Measurements from ENCODE around the gene EIF4G1.

The EIF4G1 gene

GRCh38 chr3:184349563-184350470, 35.4 kb downstream of the EIF4G1 start:
- DNase-seq (ENCODE audit: low spot score) = no peak

- no peak for DNase-seq (ENCODE audit: low spot score)
Measured at GRCh38 chr3:184350618-184351017, 36.2 kb downstream of the EIF4G1 start.

- no peak for DNase-seq (ENCODE audit: low spot score)
Measured at GRCh38 chr3:184351511-184352148, 37.2 kb downstream of the EIF4G1 start.

GRCh38 chr3:184352149-184352785, 37.9 kb downstream of the EIF4G1 start:
- no peak for DNase-seq (ENCODE audit: low spot score)

- DNase-seq (ENCODE audit: low spot score) = no peak
Measured at GRCh38 chr3:184352897-184353545, 38.6 kb downstream of the EIF4G1 start.

DNA sequence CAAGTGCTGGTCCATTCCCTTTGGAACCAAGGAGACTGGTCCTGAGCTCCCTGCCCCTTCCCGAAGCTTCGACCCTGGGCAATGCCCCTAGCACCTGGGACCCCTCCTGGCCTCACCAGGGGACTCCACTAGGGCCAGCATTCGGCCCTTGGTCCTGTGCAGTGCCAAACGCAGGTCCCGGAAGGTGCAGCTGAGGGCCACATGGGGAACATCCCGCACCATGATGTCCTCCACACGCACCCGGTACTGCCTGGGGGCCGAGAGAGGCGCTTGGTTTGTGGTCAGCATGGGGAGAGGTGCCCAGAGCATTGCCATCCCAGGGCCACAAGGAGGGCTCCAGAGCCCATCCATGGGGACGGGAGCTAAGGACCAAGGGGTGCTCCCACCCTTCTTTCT, 39.1 kb downstream of the EIF4G1 start:
- DNase-seq (ENCODE audit: low spot score) = no peak

DNA sequence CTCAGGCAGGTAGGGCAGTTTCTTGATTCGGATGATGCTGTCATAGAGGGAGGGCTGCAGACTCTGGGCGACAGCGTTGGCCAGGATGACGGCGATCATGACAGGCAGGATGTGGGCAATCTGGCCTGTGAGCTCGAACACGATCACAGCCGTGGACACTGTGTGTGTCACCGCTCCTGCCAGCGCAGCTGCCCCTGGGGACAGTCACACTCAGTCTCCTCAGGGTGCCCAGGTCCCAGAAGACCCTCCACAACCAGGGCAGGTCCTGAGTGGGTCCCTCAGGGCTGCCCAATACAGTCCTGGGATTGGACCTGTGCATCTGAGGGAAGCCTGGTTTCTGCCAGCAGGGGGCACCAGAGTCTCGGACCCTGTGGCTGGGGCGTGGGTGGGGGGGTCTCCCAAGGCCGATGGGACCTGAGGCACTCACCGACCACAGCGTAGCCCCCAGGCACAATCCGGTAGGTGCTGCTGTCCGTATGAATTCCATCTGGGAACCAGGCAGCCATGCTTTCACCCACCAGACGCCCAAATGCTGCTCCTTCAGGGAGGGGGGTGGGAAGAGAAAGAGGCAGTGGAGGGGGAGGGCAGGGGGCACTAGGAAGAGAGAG, 39.8 kb downstream of the EIF4G1 start:
- no peak for DNase-seq (ENCODE audit: low spot score)

- no peak for DNase-seq (ENCODE audit: low spot score)
Measured at GRCh38 chr3:184354754-184355153, 40.3 kb downstream of the EIF4G1 start.

DNA sequence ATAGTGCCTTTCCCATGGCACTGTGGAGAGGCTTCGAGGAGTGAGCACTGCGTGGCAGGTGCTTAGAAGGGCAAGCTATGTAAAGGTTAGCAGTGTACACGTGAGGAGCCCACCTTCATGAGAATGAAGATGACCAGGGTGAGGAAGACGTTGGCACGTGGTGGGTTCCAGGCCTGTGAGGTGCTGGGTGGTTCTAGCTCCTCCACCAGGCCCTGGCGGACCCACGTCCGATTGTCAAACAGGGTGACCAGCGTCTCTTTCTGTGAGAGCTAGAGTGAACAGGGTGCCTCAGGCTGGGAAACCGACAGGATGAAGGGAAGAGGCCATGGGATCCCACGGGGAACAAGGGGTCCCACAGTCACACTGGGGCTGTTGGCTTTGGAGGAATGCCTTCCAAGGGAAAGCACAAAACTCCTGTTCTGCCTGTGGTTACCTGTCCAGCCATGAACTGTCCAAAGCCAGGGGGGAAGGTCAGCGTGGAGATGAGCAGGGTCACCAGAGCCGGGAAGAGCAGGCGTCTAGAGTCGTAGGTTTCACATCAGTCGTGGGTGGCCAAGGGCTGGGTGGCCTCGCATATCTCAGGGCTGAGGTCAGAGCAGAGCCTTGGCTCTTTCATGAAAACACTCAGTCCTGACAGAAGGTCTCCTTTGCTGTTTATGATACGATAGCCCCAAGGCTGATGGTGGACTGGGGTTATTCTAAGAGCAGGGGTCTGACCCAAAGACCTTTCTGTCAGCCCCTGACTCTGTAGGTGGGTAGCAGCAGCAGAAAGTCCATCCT, 41.0 kb downstream of the EIF4G1 start:
- no peak for DNase-seq (ENCODE audit: low spot score)

DNA sequence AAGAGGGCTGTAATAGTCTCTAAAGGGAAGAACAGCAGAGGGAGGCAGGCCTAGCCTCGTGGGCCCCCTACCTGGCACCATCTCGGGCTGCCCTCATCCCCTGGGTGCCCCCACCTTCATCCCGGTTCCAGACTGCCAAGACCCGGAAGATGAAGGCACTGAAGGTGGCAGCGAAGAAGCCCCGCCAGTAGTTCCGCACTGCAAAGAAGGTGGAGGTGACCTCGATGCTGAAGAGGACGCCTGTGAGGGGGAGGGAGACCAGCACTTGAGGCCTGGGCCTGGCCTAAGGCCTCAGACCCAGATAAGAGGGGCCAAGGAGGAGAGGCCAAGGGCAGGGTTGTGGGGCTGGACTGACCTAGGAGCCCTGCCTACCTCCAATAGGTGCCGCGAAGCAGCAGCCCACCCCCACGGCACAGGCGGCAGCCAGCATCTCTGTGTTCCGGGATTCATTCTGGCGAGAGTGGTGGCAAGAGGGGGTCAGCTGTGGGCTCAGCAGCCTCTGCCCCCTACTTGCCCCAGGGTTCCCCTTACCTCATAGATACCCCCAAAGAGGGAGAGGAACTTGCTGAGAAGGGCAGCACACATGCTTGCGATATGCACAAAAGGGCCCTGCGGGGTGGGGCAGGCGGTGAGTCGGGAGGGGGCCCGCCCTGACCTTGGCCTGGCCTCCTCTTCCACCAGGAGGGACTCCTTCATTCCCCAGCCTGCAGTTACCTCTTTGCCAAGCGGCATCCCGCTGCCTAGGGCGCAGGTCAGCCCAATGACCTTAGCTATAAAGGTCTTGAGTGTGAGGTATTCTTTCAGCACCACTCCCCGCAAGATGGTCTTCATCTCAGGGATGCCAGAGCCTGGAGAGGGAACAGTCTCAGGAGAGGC, 43.1 kb downstream of the EIF4G1 start:
- no peak for DNase-seq (ENCODE audit: low spot score)

DNA sequence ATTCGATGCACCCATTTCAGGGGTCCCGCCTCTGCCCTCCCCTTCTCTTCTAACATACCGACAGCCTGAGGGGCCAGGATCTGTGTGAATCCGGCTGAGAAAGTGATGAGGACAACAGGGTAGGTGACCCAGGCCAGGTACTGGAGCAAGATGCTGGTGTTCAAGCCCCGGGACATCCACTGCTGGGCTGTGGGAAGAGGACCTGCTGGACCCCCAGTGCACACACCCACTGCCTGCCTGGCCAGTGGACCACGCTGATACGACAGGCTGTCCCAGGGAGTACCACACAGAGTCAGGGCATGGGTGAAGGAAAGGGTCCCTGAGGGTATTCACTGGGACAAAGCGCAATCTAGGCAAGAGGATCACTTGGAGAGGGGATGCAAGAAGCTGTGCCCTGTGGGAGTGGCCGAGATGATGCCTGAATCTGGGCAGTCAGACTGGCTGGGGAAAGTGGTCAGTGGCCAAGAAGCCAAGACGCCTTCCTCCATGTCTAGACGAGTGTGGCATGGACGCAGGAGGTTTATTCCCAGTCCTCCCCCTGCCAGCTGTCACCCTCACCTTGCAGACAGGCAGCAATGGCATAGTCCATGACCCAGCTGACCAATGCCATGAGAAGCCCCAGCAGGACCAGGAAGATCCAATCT, 43.8 kb downstream of the EIF4G1 start:
- DNase-seq (ENCODE audit: low spot score) = no peak

DNA sequence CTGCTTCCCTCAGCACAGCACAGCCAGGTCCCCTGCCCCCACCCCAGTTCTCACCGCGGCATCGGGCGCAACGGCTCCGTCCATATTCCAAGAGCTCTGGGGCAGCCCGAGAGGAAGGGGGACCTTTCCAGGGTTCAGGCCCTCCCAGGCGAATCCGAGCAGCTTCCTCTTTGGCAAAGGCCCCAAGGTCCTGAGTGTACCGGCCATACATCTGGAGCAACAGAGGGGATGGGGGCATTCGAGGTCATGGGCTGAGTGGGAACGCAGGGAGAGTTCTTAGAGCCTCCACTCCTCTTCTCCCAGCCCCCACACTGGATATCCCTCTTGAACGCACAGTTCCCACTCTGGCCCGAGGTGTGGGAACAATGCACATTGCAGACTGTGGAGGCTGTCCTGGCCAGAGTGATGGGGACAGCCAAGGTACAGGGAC, 44.5 kb downstream of the EIF4G1 start:
- no peak for DNase-seq (ENCODE audit: low spot score)

DNA sequence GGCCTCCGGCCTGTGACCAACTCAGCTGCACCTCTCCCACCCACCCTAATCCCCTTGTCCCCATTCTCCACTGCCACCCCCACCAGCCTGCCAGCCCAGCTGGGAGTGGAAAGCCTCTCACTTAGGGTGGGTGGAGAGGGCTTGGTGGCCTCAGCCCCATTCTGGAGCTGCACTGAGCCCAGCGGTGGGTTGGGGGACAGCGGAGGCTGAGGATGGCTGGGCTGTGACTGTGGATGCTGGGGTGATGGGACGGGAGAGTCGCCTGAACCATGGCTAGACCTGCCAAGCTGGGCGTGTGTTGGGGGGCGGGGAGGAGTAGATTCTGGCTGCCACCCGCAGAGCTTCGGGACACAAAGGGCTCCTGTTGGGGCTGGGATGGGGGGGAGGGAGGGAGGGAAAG, 45.2 kb downstream of the EIF4G1 start:
- DNase-seq (ENCODE audit: low spot score) = no peak

DNA sequence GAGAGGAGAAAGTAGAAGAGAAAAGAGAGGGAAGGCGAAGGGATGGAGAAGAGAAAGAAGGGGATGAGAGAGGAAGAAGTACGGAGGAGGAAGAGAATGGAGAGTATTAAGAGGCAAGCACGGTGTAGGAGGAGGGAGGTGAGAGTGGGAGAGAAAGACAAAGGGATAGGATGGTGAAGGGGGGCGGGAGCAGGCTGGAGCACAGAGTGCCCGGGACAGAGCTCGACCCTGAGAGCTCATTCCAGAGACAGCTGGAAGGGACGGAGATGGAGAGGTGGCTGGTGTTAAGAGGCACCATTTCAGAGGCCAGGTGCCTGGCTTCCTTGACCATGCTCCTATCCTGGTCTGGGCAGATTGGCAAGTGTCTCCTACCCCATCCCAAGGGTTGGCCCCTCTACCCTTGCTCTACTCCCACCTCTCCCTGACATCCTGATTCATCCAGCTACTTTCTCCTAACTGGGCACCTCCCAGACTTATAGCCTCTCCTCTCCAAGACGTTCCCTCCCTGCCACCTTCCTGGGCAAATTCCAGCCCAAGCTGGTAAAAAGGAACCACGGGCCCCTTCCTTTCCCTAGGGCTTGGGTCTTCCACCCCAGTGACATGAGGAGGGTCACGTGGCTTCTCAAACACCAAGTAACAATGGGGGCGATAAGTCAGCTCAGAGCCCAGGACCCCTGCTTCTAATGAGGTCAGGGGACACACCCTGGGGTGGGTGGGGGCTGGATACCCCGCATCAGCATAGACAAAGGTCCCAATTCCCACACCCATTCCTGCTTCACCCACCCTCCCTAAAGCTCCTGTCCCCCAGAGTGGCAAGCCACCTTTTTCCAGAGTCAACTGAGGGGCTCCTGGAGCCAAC, 45.9 kb downstream of the EIF4G1 start:
- DNase-seq (ENCODE audit: low spot score) = no peak

DNA sequence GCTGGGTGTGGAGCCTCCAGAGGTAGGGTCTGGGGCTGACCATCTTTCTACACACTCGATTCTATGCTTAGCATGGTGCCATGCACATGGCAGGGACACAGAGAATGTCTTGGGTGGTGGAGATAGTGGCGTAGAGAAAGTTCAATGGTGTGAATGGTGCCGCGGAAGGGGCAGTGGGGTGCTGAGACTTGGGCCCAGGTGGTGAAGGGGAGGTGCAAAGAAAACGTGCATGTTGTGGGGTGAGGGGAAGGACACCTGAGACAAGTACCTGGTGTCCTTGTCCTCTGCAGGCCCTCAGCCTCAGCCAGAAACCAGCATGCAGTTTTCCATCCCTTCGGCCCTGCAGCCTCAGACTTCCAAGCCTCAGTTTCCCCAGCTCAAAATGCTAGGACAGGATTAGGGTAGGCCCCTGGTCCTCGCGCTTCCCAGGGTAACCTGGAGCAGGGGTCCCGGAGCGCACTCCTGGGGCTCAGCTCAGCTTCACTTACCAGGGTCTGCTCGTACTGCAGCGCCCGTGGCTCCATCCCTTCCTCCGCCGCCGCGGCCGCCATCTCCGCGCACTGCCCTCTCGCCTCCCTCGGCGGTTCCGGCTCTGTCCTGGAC, 46.6 kb downstream of the EIF4G1 start:
- DNase-seq (ENCODE audit: low spot score) = no peak

DNA sequence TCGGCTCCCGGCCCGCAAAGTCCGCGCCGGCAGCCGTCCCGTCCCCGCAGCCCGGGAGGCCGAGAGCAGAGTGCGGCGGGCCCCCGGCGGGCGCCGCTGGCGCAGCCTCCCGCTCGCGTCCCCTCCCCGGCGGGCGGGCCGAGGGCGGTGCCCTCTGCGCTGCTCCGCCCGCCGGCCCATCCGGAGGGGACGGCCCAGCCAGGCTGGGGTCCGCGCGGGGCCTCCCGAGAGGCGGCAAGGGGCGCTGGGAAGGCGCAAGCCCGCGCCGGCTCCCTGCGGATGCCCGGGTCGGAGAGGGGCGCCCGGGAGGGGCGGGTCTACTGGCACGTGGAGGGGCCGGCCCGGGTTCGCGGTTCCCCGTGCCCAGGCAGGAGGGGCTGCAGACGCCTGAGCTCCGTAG, 47.1 kb downstream of the EIF4G1 start, which contains the start of the genes CLCN2 and POLR2H:
Gene CLCN2, minus strand, starts transcription at position 74 of the 400 bp plus-strand sequence. CDS start 126 bp downstream, outside the sequence.
Gene POLR2H, plus strand, starts transcription at position 179 of the 400 bp plus-strand sequence. CDS start 1,783 bp downstream, outside the sequence.
- peak; percentile 74 for DNase-seq (ENCODE audit: low spot score)

DNA sequence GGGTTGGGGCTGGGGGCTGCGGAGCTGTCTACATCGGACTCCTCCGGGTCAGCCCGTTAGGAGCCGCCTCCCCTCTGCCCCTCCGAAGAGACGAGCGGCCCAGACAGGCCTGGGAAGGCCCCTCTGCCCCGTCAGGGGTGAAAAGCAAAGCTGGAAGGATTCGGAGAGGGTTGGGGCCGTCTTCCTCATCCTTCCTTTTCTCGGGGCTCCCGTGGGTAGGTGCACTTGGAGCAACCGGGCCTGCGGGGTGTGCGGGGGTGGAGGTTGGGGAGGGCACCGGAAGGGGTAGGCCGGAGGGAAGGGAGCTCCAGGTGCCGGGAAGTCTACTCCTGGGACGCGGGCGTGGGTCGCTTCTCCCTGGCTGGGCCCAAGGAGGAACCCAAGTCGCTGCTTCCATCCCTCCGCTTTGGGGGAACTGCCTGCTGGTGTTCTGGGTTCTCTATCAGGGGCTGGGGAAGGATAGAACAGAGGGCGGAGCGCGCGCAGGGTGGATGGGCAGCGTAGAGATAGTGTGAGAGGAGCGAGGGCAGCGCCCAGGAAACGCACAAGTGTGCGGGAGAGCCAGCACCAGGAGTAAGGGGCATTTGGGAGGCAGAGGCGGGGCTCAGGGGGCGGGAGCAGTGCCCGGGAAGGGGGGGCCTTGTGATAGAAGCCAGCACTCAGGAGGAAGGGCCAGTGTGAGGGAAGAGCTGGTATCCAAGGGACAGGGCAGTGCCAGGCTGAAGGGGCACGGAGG, 47.7 kb downstream of the EIF4G1 start:
- DNase-seq (ENCODE audit: low spot score) = peak; percentile 54
